T47D (cell line): ENCODE measurements around the gene SCMH1.
"Not testable (repeated sequence)": the region's sequence is repeated elsewhere in the genome, so short reads cannot be mapped to it uniquely, and the experiment has no call there.

Source experiments
- DNase-seq, 2 experiments: peaks; one replicate each; pipeline versions ENCODE4 v3.0.0 to v3.0.0-alpha.2; 2011 to 2012; ENCODE audit warnings: low read depth in 1 of 2, low spot score in 1 of 2
- JUND ChIP-seq: IDR thresholded peaks from 2 replicates; pipeline ENCODE4 v1.6.1; 2012; ENCODE audit warnings: low read depth
- in situ Hi-C: cut with HindIII; loops from 2 replicates; pipeline ENCODE4 v1.10.0; 2016; ENCODE audit warnings: low sequenced_read_pairs, low pct_unique_long_range_greater_than_20kb

Gene SCMH1

GRCh38 chr1:41221995-41222394, 20.1 kb downstream of the SCMH1 start:
- TF ChIP-seq JUND: no peak
- in situ Hi-C loops: no loop called here
- no peak for DNase-seq

DNA sequence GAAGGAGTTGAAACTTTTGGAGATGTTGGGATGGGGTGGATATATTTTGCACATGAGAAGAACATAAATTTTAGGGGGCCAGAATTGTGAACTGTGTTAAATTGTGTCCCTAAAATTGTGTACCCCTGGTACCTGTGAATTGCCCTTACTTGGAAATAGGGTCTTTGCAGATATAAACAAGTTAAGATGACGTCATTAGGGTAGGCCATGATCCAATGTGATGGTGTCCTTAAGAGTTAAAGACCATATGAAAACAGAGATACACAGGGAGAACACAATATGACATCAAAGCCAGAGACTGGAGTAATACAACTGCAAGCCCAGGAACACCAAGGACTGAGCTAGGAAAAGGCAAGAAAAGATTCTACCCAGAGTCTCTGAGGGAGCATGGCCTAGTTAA, 24.0 kb downstream of the SCMH1 start:
- DNase-seq: no peak
- TF ChIP-seq JUND: no peak

GRCh38 chr1:41217441-41217840, 24.7 kb downstream of the SCMH1 start:
- no peak for TF ChIP-seq JUND

More for the DNA sequence above, 24.0 kb downstream of the SCMH1 start:
- in situ Hi-C loops: no loop called here

GRCh38 chr1:41215623-41216022, 26.5 kb downstream of the SCMH1 start:
- TF ChIP-seq JUND: no peak
- DNase-seq: no peak
- in situ Hi-C loops: no loop called here

More at GRCh38 chr1:41217441-41217840, 24.7 kb downstream of the SCMH1 start:
- no peak for DNase-seq
- in situ Hi-C loops: no loop called here

- DNase-seq: no peak
- no peak for TF ChIP-seq JUND
- in situ Hi-C loops: no loop called here
These were observed 28.8 kb downstream of the SCMH1 start for GRCh38 chr1:41213341-41213740.

DNA sequence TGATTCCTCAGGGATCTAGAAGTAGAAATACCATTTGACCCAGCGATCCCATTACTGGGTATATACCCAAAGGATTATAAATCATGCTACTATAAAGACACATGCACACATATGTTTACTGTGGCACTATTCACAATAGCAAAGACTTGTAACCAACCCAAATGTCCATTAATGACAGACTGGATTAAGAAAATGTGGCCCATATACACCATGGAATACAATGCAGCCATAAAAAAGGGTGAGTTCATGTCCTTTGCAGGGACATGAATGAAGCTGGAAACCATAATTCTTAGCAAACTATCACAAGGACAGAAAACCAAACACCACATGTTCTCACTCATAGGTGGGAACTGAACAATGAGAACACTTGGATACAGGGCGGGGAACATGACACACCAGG, 30.5 kb downstream of the SCMH1 start:
- DNase-seq, in situ Hi-C loops: not testable (repeated sequence)

GRCh38 chr1:41207053-41207452, 35.1 kb downstream of the SCMH1 start:
- DNase-seq, in situ Hi-C loops: not testable (repeated sequence)

- in situ Hi-C loops: no loop called here
- TF ChIP-seq JUND: no peak
- DNase-seq: no peak
These were observed 41.4 kb downstream of the SCMH1 start for GRCh38 chr1:41200728-41201127.

GRCh38 chr1:41199375-41199774, 42.7 kb downstream of the SCMH1 start:
- DNase-seq: no peak
- no peak for TF ChIP-seq JUND
- in situ Hi-C loops: no loop called here

DNA sequence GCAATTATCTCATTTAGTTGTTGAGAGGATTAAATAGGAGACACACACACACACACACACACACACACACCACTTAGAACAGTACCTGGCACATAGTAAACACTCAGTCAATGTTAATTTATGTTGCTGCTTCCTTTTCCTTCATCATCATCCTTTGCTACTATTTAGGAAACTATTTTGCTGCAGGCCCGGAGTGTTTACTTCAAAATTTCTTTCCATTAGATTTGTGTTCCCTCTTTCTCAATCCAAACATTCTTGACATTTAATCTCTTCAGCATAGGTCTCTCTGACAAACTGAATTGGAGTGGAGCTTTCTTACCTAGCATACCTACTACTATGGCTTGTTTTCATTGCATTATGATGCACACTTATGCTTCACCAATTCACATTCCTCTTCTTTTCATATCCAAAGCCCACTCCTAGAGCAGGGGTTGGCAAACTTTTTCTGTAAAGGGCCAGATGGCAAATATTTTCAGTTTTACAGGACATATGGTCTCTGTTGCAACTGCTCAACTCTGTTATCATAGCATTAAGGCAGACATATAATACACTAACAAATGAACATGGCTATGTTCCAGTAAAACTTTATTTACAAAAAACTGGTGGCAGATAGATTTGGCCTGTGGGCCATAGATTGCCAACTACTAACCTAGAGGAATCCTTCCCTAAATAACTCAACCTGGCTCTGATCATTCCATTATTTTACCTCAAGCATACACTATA, 49.5 kb downstream of the SCMH1 start:
- TF ChIP-seq JUND: no peak
- in situ Hi-C loops: no loop called here
- no peak for DNase-seq

DNA sequence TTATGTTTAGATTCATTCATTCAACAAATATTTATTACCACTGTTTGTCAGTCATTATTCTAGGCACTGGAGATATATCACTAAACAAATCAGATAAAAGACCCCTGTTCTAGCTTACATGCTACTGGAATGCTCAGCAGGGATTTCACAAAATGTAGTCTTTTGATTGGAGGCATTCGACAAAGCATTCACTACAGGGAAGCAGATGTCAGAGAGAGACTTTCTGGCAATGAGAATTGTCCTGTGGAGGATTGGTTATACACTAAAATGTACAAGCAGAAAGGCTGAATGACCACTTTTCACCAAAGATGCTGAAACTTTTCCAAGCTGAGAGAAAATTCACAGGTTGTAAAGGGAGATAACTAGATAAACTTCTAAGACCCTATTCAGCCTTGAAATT, 57.7 kb downstream of the SCMH1 start:
- in situ Hi-C loops: no loop called here
- TF ChIP-seq JUND: no peak
- no peak for DNase-seq

- DNase-seq, in situ Hi-C loops: not testable (repeated sequence)
These were observed 63.9 kb downstream of the SCMH1 start for GRCh38 chr1:41178230-41178629.

DNA sequence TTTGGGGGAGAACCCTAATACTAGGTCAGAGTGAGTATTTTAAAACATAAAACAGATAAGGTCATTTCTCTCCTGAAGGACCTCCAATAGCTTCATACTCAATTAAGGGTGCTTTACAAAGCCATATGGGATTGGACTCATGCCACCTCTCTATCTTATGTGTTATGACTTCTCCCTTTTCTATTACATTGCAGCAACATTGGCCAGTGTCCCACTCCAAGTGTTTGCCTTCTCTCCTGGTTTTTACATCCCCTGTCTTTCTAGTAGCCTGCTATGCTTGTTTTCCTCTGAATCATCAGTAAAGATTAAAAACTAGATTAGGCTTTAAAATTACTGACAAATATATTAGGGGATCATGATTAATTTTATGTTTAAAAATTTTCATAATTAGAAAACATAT, 66.6 kb downstream of the SCMH1 start:
- in situ Hi-C loops: no loop called here
- DNase-seq: no peak
- no peak for TF ChIP-seq JUND

- no peak for DNase-seq
- TF ChIP-seq JUND: no peak
- in situ Hi-C loops: no loop called here
These were observed 67.9 kb downstream of the SCMH1 start for GRCh38 chr1:41174170-41174569.
